NCI-H82 treated with DMSO at 0.1 percent for 48 hours (cell line): ENCODE data around the gene ABHD4.
"Not testable (repeated sequence)": the region's sequence is repeated elsewhere in the genome, so short reads cannot be mapped to it uniquely, and the experiment has no call there.

Source experiments
- DNase-seq: peaks from one replicate; lab custom pipeline; 2025; ENCODE audit not compliant: unreplicated experiment; lab: John Stamatoyannopoulos, UW

Gene ABHD4

DNA sequence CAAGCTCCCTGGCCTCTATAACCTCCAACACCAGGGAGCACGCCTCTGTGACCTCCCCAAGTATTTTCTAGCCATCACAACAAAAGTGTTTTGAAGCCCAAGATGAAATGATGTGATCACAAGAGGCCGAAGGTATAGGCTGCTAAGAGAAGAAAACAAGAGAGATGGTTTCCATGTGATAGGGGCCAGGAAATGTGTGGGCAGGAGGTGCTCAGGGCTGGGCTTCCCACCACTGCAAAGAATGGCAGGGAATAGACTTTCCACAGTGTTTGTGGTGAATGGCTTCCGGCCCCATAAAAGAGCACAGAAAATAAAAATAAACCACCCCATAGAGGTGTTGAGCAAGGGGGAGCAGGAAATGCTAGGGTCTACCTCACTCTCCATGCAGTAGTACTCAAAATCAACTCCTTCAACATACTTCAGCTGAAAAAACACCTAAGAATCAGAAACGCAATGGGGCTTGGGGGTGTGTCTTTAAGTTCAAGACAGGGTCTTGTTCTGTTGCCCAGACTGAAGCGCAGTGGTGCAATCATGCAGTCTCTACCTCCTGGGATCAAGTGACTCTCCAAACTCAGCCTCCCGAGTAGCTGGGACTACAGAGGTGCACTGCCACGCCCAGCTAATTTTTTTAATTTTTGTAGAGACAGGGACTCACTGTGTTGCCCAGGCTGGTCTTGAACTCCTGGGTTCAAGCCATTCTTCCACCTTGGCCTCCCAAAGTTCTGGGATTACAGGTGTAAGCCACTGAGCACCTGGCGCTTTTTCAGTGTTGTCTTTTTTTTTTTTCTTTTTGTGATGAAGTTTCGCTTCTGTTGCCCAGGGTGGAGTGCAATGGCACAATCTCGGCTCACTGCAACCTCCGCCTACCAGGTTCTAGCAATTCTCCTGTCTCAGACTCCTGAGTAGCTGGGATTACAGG is 36.2 kb upstream of the ABHD4 start:
- no peak for DNase-seq

DNA sequence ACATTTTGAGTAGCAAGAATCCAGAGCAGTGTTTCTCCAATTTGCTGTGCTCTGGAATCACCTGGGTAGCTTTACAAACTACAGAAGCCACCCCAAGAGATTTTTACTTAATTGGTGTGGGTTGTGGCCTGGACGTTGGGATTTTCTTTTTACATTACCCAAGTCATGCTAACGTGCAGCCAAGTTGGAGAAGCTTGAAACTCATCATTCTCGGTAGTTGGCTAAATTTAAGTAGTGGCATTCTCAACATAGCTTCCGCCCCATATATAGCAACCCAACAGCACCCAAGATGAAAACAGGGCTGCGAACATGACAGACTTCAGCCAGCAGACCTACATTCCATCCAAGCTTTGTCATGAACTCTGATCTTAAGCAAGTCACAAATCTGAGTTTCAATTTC is 34.1 kb upstream of the ABHD4 start:
- DNase-seq, result no peak

DNA sequence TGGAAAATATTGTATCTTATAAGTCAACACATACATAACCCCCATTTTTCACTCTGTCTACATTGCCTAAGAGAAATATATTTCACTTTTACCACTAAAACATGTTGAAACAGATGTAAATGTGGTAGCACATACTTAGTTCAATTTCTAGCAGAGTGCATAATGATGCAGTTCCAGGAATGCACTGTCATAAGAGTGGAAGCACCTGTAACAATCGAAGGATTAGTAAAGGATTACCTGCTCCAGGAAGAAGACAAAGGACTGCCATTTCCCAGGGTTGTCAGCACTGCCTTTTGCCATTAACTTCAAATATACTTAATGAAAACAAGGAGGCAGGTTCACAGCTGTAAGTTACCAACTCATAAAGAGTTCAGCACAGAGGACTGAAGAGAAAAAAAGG is 33.6 kb upstream of the ABHD4 start:
- no peak for DNase-seq

DNA sequence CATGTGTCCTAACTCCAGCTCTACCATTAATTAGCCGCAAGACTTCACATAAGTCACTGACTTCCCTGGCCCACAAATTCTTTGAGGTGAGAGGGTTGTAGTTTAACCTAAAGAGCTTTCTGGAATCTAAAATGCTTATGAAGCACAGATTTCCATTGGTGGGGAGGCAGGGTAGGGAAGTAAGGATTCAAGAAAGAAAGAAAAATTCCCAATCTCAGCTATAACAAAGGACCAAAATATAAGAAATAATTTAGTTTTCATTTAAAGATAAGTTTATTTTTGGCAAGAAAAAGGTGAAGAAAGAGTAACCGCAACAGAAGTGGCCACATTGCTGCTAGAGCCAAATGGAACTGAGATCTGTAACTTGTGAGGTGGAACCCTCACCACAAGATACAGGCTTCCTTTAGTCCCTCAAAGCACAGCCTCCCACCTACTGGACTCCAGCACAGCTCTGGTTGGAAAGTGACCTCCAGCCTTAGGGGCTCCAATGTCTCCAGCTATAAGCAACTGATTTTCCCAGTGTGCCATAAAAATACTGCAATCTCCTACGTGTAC is 32.6 kb upstream of the ABHD4 start:
- DNase-seq, result no peak

DNA sequence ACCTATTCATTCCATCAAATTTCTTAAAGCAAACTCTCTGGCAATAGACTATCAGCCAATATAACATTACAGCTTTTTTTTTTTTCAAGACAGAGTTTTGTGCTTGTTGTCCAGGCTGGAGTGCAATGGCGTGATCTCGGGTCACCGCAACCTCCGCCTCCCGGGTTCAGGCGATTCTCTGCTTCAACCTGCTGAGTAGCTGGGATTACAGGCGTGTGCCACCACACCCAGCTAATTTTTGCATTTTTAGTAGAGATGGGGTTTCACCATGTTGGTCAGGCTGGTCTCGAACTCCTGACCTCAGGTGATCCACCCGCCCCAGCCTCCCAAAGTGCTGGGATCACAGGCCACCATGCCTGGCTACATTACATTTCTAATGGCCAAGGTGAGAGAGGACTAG is 31.8 kb upstream of the ABHD4 start:
- DNase-seq, result not testable (repeated sequence)

DNA sequence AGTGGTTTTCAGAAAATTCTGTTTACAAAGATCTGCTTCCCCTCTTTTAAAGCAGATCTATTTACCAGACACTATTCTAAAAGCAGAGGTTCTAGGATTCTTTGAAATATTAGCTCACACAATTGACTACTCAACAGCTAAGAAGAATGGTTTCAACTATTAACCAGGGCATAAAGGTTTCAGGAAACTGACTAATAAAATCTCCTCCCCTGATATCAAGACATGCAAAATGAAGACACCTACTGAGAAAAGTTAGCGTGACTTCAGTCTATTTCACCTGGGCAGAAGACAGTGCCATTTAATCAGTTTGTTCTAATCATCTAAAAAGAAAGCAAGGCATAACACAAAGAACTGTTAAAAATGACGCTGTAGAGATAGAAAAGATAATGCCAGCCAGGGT is 31.3 kb upstream of the ABHD4 start:
- DNase-seq, result no peak

DNA sequence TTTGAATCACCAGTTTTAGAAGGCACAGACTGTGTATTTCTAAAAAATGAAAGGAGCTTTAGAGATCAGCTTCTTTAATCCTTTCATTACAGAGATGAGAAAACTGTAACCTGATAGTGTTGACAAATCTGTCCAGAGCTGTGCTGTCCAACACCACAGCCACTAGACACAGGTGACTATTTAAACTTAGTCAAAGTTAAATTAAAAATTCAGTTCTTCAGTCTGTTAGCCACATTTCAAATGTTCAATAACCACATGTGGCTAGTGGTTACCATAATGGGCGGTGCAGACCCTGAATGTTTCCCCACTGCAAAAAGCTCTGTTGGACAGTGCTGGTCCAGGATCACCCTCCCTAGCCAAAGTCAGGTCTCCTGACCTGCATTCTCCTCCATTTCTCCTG is 30.7 kb upstream of the ABHD4 start:
- peak; percentile 28 for DNase-seq

DNA sequence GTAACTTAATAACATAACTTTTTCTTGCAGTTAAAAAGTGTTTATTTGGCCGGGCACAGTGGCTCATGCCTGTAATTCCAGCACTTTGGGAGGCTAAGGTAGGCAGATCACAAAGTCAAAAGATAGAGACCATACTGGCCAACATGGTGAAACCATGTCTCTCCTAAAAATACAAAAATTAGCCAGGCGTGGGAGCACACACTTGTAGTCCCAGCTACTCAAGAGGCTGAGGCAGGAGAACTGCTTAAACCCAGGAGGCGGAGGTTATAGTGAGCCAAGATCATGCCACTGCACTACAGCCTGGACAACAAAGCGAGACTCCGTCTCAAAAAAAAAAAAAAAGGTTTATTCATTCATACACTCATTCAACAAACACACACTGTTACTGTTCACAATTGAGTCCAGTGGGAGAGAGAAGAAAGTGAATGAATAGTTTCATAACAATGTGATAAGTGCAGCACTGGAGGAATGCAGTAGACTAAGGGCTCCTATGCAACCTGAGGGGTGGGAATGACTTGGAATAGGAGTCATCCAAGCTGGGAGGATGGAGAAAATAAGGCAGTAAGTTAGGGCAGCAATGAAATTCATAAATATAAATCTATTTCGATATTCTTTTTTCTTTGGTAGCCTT is 28.9 kb upstream of the ABHD4 start:
- DNase-seq, result no peak

DNA sequence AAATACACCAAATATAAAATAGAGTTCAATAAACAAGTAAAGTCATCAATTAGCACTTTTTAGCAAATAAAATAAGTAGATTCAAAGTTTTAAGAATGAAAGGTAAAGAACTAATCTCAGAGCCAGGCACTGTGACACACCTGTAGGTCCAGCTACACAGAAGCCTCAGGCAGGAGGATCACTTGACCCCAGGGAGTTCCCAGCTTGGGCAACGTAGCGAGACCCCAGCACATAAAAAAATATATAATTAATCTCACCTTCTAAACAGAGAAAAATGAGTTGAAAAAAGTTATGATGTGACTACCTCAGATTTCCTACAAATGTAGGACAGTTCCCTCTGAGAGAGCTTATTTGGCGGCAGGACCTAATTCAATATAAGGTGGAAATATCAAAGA is 28.4 kb upstream of the ABHD4 start:
- DNase-seq, result no peak

DNA sequence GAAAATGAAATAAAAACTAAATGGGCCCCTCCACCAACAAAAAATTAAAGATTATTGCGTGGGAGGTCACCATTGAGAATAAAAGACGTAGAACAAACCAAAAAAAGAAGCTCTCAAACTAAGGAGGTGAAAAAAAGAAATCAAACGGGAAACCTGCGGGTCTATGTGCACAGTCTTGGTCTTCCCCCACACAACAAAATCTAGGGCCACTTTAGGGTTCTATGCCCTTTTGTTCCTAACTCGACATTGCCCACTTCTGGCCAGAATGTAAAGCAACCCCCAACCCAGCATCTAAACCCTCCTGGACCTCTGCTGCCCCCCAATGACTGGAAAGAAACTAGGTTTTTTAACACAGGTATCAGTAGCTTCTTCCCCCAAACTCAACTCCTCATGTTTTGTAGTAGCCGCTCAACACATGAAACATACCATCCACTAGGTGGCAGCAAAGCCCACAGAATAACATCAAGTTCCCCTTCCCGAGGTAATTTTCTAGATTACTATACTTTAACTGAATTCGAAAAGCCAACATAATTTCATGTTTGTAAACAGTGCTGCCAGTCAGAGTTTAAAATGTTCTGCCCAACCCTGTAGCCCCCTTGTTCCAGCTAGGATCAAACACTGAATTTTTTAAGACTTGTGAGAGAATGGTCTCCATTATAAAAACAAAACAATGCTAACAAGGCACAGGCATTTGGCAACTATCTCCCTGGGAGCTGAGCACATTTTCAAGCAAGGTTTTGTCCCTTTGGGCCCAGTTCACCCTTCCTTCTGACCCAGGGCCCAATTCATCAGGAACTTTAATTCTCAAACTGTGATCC is 27.8 kb upstream of the ABHD4 start:
- peak; percentile 57 for DNase-seq

DNA sequence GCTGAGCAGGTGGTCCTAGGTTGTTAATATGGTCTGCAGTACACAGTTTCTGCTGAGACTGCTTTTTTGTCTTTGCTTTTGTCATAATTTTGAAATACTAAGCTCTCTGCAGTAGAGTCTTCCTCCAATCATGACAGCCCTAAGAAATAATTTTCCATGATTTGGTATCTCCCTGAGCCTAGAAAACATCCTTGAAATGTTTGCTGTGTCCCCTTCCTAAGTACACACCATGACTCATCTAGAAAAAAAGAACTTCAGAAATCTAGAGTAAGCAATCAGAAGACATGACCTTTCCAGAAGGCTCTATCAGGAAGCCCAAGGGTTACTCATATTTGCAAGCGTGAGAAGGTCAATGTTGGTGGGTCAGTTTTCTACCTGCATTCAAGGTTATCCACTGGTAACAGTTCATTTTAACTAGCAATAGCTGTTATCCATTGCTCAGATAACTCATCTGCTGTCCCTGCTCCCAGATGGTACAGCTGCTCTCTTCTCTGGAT is 25.5 kb upstream of the ABHD4 start:
- no peak for DNase-seq

DNA sequence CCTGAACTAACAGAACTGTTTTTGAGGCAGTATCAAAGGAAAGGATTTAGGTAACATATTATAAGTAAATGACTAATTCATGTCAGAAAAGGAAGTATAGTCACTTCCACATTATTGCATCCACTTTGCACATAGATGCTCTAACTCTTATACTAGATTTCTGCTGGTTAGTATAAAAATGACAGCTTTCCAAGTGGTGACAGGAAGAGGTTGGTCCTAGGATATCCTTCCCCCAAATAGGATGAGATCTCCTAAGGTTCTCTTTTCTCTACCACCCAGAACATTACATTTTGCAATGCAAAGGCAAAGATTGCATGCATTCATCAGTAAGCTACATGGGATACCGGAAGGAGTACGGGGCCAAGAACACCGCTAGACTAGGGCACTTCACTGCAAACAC is 24.3 kb upstream of the ABHD4 start:
- no peak for DNase-seq

DNA sequence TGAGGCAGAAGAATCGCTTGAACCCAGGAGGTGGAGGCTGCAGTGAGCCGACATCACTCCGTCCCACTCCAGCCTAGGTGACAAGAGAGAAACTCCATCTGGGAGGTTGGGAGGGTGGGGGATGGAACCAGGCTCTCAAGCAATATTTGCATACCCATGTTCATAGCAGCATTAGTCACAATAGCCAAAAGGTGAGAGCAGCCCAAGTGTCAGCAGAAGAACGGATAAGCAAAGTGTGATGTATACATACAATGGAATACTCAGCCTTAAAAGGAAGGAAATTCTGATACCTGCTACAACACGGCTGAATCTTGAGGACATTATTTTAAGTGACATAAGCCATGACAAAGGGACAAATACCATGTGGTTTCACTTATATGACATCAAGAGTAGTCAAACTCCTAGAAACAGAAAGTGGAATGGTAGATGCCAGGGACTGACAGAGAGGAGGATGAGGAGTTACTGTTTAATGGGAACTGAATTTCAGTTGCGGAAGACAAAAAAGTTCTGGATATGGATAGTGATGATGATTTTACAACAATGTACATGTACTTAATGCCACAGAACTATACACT is 20.7 kb upstream of the ABHD4 start:
- DNase-seq, result no peak

DNA sequence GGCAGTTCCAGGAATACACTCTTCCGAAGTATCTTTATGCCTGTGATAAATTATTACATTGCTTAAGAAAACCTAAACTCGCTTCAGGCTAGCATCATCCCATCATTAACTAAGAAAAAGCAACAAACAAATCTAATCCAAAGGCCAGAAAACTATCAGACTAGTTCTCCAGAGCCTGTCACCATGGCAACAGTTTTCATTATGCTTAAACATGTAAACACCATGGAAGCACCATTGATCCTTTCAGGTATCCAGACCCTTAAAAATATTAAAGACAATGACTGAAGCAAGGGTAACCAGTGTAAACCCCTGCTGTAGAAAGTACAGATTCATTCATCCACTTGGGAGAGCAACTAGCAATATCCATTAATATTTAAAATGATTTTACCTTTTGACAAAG is 18.9 kb upstream of the ABHD4 start:
- no peak for DNase-seq

DNA sequence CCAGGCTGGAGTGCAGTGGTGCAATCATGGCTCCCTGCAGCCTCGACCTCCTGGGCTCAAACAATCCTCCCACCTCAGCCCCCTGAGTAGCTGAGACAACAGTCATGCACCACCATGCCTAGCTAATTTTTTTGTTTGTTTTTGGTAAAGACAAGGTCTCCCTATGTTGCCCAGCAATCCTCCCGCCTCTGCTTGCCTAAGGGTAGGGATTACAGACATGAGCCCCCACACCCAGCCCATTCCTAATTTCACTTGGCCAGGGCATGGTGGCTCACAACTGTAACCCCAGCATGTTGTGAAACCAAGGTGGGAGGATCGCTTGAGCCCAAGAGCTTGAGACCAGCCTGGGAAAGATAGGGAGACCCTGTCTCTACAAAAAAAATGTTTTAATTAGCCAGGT is 18.2 kb upstream of the ABHD4 start:
- no peak for DNase-seq

DNA sequence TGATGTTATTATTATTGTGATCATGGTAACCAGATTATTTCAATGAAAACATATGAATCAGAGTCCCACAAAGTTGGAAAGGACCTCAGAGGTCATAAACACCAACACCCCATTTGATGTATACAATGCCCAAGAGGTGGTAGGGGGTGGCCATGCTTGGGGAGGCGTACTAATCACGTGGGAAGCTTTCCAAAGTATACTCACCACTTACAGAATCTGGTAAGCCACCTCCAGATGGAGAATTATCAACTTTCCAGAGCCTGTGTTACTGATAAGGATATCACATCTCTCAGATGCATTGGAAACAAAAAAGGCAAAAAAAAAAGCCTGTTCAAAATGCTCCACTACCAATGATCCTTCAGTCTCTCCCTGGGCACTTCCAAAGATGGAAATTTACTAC is 17.5 kb upstream of the ABHD4 start:
- no peak for DNase-seq

DNA sequence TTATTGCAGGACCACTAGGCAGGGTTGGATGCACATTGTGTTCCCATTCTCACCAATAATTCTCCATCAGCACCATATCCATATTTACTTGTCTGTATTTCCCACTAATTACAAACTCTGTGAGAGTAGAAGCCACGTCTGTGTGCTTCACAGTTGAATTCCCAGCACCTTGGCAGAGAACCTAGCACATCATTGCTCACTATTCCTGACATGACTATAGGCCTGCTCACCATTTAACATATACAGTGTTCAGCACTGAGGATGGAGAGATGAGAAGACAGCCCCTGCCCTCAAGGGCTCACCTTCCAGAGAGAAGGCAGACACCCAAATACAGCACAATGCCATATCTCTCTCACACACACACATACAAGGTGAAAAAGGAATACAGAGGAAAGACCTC is 14.1 kb upstream of the ABHD4 start:
- DNase-seq, result no peak

DNA sequence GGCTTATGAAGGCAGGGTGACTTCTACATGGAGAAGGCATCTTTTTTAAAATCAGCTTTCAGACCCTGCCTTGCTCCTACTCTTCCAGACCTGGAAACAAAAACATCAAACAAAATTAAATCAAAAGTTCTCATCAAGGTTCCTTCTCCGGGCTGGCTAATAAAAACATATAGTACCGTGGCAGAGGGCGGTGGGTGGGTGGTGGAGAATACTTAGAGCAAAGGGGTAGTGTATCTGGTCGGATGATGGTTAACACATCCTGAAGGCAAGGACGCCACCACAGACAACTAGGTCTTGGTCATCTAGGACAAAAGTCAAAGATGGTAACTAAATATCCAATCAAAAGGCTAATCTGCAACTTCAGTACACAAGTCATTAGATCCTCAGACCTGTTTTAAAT is 10.9 kb upstream of the ABHD4 start:
- DNase-seq, result no peak

DNA sequence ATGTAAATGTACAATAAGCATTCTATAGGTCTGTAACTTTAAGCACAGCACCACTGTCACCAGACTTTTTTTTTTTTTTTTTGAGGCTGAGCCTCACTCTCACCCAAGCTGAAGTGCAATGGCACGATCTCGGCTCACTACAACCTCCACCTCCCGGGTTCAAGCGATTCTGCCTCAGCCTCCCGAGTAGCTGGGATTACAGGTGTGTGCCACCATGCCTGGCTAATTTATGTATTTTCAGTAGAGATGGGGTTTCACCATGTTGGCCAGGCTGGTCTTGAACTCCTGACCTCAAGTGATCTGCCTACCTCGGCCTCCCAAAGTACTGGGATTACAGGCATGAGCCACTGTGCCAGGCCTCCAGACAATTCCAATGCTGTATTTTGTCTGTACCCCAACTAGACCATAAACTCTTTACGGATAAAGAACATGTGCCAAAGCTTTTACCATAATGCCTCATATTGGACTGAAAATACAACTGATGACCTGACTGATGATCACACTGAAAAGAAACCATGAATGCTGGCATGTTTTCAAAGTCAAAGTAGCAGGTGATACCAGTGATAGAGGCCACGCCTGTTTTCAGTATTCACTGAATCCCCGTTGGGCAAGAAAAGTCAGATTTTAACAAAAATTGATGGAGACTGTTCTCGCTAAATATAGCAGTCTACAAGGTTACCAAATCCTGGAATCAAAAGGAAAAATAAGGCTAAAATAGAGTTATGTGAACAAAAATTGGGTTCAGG is 10.2 kb upstream of the ABHD4 start:
- DNase-seq, result not testable (repeated sequence)

DNA sequence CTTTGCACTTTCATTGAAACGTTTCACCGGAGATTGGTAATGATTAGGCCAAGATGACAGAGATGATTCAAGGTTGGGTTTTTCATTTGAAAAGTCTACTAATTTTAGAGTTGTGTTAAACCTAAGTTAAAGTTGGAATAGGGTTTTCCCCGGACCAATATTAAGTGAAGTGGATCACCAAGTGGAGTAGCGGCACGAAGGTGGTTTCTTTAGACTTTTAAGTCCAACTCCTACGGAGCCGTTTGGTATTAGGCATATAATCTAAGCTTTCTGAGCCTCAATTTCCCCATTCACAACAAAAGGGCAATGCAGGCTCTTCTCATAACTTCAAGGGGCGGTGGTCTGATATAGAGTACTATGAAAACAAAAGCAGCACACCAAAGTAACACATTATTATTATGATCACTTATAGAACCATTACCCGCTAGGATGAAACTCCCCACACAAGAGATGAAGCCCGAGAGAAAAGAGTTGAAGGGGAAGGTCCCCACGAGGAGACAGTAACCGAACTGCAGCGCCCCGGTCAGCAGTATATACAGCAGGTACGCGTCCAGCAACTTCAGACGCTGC is 9.5 kb upstream of the ABHD4 start:
- no peak for DNase-seq
